PC-9 (cell line): ENCODE measurements around the gene SNTG2.

Source experiments
- EZH2 ChIP-seq: fragments of 200-600 bp; sonication (generic); IDR thresholded peaks from 2 replicates; pipeline ENCODE4 v1.8.0; 2017; ENCODE audit warnings: antibody characterized with exemption, low read depth
- TF ChIP-seq, protein P1 (sequence below): fragments of 200-600 bp; sonication (generic); conservative IDR thresholded peaks from 2 replicates; pipeline ENCODE4 v1.6.1; 2017; ENCODE audit warnings: mixed run types, antibody characterized with exemption, mild to moderate bottlenecking, moderate library complexity

DNA sequence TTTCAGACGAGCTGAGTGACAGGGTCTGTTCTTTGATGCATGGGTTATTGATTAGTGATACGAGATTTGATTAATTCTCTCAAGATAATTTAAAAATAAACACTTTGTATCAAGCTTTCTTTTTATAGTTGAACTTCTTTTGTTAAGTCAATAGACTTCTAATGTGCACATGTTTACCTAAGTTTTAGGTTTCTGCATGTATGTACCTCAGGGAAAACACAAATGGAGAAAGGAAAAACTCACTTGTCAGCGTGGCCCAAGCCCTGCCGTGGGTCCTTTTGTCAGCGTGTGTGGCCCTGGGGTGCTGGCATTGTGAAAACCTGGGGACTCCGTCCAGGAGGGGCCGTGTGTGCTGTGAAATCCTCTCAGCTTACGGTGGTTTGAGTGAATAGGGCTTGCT, 153.7 kb downstream of the SNTG2 start:
- TF ChIP-seq, protein P1, sequence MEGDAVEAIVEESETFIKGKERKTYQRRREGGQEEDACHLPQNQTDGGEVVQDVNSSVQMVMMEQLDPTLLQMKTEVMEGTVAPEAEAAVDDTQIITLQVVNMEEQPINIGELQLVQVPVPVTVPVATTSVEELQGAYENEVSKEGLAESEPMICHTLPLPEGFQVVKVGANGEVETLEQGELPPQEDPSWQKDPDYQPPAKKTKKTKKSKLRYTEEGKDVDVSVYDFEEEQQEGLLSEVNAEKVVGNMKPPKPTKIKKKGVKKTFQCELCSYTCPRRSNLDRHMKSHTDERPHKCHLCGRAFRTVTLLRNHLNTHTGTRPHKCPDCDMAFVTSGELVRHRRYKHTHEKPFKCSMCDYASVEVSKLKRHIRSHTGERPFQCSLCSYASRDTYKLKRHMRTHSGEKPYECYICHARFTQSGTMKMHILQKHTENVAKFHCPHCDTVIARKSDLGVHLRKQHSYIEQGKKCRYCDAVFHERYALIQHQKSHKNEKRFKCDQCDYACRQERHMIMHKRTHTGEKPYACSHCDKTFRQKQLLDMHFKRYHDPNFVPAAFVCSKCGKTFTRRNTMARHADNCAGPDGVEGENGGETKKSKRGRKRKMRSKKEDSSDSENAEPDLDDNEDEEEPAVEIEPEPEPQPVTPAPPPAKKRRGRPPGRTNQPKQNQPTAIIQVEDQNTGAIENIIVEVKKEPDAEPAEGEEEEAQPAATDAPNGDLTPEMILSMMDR = no peak
- TF ChIP-seq EZH2 = no peak
